Measurements from ENCODE around the gene ZBTB3. TPM values are rescaled to one million over a fixed set of nuclear protein-coding genes. Genes with fewer than 3 reads are reported as not detected.

The ZBTB3 gene
- total RNA-seq, 2 donors from 2014 or later: 16.9 to 33.8 TPM

DNA sequence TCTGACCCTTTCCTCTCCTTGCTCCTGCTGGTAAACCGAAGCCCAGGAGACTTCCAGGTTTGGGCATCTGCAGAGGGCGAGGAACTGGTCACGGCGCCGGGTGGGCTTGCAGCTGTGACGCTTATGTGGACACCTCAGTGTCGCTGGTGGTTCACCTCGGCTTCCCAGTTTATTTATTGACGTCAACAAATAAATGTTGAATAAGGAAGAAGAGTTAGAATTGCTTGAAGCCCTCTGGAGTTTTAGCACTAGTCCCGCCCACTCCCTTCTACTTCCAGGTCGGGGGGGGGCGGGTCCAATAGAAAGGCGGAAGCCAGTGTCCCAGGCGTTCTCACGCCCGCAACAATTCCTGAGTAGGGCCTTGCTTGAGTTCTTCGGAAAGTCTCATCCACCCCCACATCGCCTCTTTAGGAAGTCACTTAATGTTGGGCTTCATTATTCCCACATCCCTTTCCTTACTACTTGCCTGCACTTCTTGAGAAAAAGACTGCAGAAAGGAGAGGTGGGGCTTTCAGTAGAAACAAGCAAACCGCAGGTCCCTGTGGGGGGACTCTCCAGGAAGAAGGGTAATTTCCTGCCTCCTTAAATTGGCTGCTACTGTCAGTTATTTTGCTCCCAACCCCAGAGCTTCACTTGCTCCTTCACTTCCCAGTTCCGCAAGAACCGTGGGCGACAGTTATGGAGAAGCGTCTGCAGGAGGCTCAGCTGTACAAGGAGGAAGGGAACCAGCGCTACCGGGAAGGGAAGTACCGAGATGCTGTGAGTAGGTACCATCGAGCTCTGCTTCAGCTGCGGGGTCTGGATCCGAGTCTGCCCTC lies 25.6 kb downstream of the ZBTB3 start, which contains the start of gene TTC9C:
Gene TTC9C (plus strand): TSS at position 316 of the 818 bp plus-strand sequence. CDS start 363 bp downstream, at position 679.
- H3K36me3 Mint-ChIP-seq (ENCODE audit: low read depth): peaks cover 35% of the 10 kb centered on the region
- H3K27me3 Mint-ChIP-seq (ENCODE audit: insufficient read depth): no peaks in the 10 kb centered on the region
- peak within 1 kb of the TSS; percentile 99 for H3K27ac Mint-ChIP-seq
- Histone ChIP-seq H3K27ac (ENCODE audit: low read depth, low read length) (peak within 1 kb of the TSS; percentile 97), H3K9ac (ENCODE audit: extremely low read depth, low read length, poor library complexity, severe bottlenecking) (peak within 1 kb of the TSS; percentile 85), H3K4me1 (ENCODE audit: control insufficient read depth, insufficient read depth, low read length) (no peaks in the 10 kb centered on the region), H3K4me3 (ENCODE audit: low read length) (peak within 1 kb of the TSS; percentile 97), H3K9me3 (ENCODE audit: control insufficient read depth, low read length) (no peaks in the 10 kb centered on the region), H3K36me3 (ENCODE audit: control insufficient read depth, insufficient read depth, low read length) (peaks cover 31% of the 10 kb centered on the region), H3K27me3 (ENCODE audit: control insufficient read depth, insufficient read depth, low read length, poor library complexity, severe bottlenecking) (no peaks in the 10 kb centered on the region)
- H3K4me1 Mint-ChIP-seq: peaks cover 20% of the 10 kb centered on the region
- WGBS, 2 experiments (ENCODE audit: insufficient coverage in 1 of 2, insufficient read length in 1 of 2): 0 to 1% methylated on average over 12 to 29 of the region's 29 CpGs
- H3K9me3 Mint-ChIP-seq: no peaks in the 10 kb centered on the region
- H3K4me3 Mint-ChIP-seq: peak within 1 kb of the TSS; percentile 96
- TF ChIP-seq, protein P1, sequence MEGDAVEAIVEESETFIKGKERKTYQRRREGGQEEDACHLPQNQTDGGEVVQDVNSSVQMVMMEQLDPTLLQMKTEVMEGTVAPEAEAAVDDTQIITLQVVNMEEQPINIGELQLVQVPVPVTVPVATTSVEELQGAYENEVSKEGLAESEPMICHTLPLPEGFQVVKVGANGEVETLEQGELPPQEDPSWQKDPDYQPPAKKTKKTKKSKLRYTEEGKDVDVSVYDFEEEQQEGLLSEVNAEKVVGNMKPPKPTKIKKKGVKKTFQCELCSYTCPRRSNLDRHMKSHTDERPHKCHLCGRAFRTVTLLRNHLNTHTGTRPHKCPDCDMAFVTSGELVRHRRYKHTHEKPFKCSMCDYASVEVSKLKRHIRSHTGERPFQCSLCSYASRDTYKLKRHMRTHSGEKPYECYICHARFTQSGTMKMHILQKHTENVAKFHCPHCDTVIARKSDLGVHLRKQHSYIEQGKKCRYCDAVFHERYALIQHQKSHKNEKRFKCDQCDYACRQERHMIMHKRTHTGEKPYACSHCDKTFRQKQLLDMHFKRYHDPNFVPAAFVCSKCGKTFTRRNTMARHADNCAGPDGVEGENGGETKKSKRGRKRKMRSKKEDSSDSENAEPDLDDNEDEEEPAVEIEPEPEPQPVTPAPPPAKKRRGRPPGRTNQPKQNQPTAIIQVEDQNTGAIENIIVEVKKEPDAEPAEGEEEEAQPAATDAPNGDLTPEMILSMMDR (conservative IDR thresholded peaks at IDR 0.05): no peak
- DNase-seq: peak; percentile 93

DNA sequence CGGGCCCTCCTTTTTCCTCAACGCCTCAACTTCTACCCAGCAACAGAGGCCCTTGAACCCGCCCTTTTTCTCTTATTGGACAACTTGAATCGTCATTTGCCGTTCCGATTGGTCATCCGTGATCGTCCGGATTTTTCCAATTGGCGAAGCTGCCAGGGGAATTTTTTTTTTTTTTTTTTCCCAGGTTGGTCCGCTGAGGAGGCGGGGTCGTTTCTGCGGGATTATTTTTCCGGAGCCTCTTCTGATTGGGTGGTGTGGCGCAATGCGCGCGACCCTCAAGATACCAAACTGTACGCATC lies 26.1 kb downstream of the ZBTB3 start:
- Histone ChIP-seq H3K4me1 (ENCODE audit: control insufficient read depth, insufficient read depth, low read length) (no peaks in the 10 kb centered on the region), H3K36me3 (ENCODE audit: control insufficient read depth, insufficient read depth, low read length) (peaks cover 31% of the 10 kb centered on the region), H3K9me3 (ENCODE audit: control insufficient read depth, low read length) (no peaks in the 10 kb centered on the region), H3K9ac (ENCODE audit: extremely low read depth, low read length, poor library complexity, severe bottlenecking) (peak overlapping the region; percentile 85), H3K27ac (ENCODE audit: low read depth, low read length) (peak overlapping the region; percentile 97), H3K4me3 (ENCODE audit: low read length) (peak overlapping the region; percentile 97), H3K27me3 (ENCODE audit: control insufficient read depth, insufficient read depth, low read length, poor library complexity, severe bottlenecking) (no peaks in the 10 kb centered on the region)
- H3K27me3 Mint-ChIP-seq (ENCODE audit: insufficient read depth): no peaks in the 10 kb centered on the region
- H3K27ac Mint-ChIP-seq: peak overlapping the region; percentile 99
- DNase-seq: peak; percentile 95
- peaks cover 35% of the 10 kb centered on the region for H3K36me3 Mint-ChIP-seq (ENCODE audit: low read depth)
- TF ChIP-seq, protein P1 (conservative IDR thresholded peaks at IDR 0.05): no peak
- 0% methylated on average over 16 to 20 of the region's 20 CpGs for WGBS, 2 experiments (ENCODE audit: insufficient coverage in 1 of 2, insufficient read length in 1 of 2)
- H3K4me3 Mint-ChIP-seq: peak overlapping the region; percentile 96
- peaks cover 20% of the 10 kb centered on the region for H3K4me1 Mint-ChIP-seq
- no peaks in the 10 kb centered on the region for H3K9me3 Mint-ChIP-seq

DNA sequence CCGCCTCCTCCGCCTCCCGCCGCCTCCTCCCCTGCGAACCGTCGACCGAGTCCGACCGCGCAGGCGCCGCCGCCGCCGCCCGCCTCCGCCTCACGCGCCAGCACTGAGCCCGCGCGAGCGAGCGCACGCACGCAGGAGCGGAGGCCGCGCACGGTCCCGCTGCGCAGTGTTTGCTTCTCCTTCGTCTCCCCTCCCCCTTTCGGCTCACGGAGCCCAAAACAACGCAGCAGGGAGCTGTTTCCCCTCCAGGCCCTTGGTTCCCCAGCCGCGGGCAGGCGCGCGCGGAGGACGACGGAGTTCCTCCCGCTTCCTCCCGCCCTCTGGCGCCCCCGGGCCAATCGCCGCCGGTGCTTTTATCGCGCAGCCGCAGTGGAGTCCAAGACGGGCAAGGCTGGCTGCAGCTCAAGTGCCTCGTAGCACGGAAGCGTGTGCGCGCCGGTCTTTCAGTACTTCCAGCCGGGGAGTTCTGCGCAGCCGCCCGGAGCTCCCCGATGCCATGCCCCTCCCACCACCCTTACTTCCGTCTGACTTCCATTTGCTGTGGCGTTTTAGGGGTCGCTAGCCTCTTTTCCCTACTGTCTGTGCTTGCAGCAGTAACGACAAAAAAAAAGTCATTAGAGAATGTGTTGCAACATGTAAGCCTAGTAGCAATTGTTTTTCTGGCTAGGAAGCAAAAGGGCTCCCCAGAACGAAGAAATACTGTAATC lies 26.6 kb downstream of the ZBTB3 start, which contains the start of gene HNRNPUL2:
Gene HNRNPUL2 (minus strand): TSS at position 293 of the 707 bp plus-strand sequence. CDS start 301 bp downstream, outside the sequence.
- TF ChIP-seq, protein P1 (conservative IDR thresholded peaks at IDR 0.05): peak; percentile 21
- peak within 1 kb of the TSS; percentile 96 for H3K4me3 Mint-ChIP-seq

More for the DNA sequence above, 26.6 kb downstream of the ZBTB3 start, which contains the start of gene HNRNPUL2:
- peak within 1 kb of the TSS; percentile 97 for H3K4me3 ChIP-seq (ENCODE audit: low read length)
- peak; percentile 100 for DNase-seq
- Mint-ChIP-seq H3K27ac (peak within 1 kb of the TSS; percentile 99), H3K9me3 (no peaks in the 10 kb centered on the region), H3K4me1 (peaks cover 20% of the 10 kb centered on the region), H3K27me3 (ENCODE audit: insufficient read depth) (no peaks in the 10 kb centered on the region), H3K36me3 (ENCODE audit: low read depth) (peaks cover 40% of the 10 kb centered on the region)
- WGBS, 2 experiments (ENCODE audit: insufficient coverage in 1 of 2, insufficient read length in 1 of 2): 0% methylated on average over 7 to 72 of the region's 72 CpGs
- no peaks in the 10 kb centered on the region for H3K9me3 ChIP-seq (ENCODE audit: control insufficient read depth, low read length)
- H3K36me3 ChIP-seq (ENCODE audit: control insufficient read depth, insufficient read depth, low read length): peaks cover 35% of the 10 kb centered on the region
- H3K27ac ChIP-seq (ENCODE audit: low read depth, low read length): peak within 1 kb of the TSS; percentile 97
- H3K27me3 ChIP-seq (ENCODE audit: control insufficient read depth, insufficient read depth, low read length, poor library complexity, severe bottlenecking): no peaks in the 10 kb centered on the region
- peak within 1 kb of the TSS; percentile 85 for H3K9ac ChIP-seq (ENCODE audit: extremely low read depth, low read length, poor library complexity, severe bottlenecking)
- no peaks in the 10 kb centered on the region for H3K4me1 ChIP-seq (ENCODE audit: control insufficient read depth, insufficient read depth, low read length)

Data from endodermal cell (in vitro differentiated cells).